ENCODE data around the gene ABHD2.

DNA sequence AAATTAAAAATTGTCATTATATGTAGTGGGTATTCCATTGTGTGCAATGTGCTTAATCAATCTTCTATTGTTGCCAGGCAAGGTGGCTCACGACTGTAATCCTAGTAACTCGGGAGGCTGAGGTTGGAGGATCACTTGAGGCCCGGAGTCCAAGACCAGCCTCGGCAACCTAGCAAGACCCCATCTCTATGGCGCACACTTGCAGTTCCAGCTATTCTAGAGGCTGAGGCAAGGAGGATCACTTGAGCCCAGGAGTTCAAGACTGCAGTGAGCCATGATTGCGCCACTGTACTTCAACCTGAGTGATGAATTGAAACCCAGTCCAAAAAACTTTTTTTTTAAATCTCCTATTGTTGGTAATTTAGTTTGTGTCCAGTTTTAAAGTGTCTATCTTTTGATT lies 33.4 kb upstream of the ABHD2 start:
- TF ChIP-seq EP300 (IDR thresholded peaks at IDR 0.05; ENCODE audit: low read depth) = no peak
- TF ChIP-seq, protein P1, sequence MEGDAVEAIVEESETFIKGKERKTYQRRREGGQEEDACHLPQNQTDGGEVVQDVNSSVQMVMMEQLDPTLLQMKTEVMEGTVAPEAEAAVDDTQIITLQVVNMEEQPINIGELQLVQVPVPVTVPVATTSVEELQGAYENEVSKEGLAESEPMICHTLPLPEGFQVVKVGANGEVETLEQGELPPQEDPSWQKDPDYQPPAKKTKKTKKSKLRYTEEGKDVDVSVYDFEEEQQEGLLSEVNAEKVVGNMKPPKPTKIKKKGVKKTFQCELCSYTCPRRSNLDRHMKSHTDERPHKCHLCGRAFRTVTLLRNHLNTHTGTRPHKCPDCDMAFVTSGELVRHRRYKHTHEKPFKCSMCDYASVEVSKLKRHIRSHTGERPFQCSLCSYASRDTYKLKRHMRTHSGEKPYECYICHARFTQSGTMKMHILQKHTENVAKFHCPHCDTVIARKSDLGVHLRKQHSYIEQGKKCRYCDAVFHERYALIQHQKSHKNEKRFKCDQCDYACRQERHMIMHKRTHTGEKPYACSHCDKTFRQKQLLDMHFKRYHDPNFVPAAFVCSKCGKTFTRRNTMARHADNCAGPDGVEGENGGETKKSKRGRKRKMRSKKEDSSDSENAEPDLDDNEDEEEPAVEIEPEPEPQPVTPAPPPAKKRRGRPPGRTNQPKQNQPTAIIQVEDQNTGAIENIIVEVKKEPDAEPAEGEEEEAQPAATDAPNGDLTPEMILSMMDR (IDR thresholded peaks at IDR 0.05) = no peak
- no peak for TF ChIP-seq POLR2AphosphoS5 (IDR thresholded peaks at IDR 0.05)
